Stimulated activated naive CD8-positive, alpha-beta T cell treated with anti-CD3 and anti-CD28 coated beads, Interleukin-15, amount 100 ng/mL, for 72 hours (primary cell): ENCODE measurements around the gene FBXW4.

Experiments
- ATAC-seq: fragments of 150-1000 bp; cut with Tn5 transposase; 2 replicates; pipeline ENCODE4 v1.10.0; 2021; ENCODE audit warnings: mild to moderate bottlenecking, moderate library complexity
- DNase-seq, 2 donors: peaks; one replicate each; pipeline ENCODE4 v3.0.0; 2021 to 2022
- H3K27ac Mint-ChIP-seq, 2 donors: one replicate each; pipeline ENCODE4 v1.8.0; 2022; ENCODE audit warnings: mild to moderate bottlenecking in 2 of 2, mixed read lengths in 2 of 2, moderate library complexity in 2 of 2
- H3K27me3 Mint-ChIP-seq: one replicate; pipeline ENCODE4 v1.8.0; 2022; ENCODE audit warnings: mixed read lengths
- H3K4me1 Mint-ChIP-seq: one replicate; pipeline ENCODE4 v1.8.0; 2022; ENCODE audit warnings: mild to moderate bottlenecking, mixed read lengths
- H3K4me3 Mint-ChIP-seq, 2 donors: one replicate each; pipeline ENCODE4 v1.8.0; 2022; ENCODE audit warnings: mild to moderate bottlenecking in 2 of 2, mixed read lengths in 2 of 2, moderate library complexity in 1 of 2
- H3K9me3 Mint-ChIP-seq, 2 donors: one replicate each; pipeline ENCODE4 v1.8.0; 2022; ENCODE audit warnings: mixed read lengths in 2 of 2

The FBXW4 gene

GRCh38 chr10:101619983-101620382, 75.0 kb downstream of the FBXW4 start:
- Mint-ChIP-seq H3K9me3 (no peaks in the 10 kb centered on the region), H3K4me3 (no peak overlapping the region), H3K4me1 (no peaks in the 10 kb centered on the region), H3K27ac (peak overlapping the region in 1 of 2 donors; percentile 9), H3K27me3 (no peaks in the 10 kb centered on the region)
- DNase-seq (no peak), ATAC-seq (no peak)

DNA sequence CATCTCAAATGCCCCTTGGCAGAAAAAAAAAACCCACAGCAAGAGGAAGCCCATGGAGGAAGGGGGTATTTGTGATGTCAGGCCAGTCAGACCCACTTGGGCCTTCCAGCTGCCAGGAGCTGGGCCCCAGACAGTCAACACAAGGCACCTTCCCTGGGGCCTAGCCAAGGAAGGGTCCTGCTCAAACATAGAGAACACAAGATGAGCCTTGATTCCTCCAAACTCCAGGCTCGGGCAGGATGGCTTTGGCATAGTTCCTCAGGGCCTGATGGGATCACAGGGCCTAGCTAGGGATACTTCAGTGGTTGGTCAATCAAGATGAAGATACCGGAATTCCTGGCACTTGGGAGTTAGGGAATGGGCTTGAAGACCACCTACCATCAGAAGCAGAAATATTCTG, 76.1 kb downstream of the FBXW4 start:
- no peaks in the 10 kb centered on the region for H3K9me3 Mint-ChIP-seq
- no peak overlapping the region for H3K4me3 Mint-ChIP-seq
- ATAC-seq, result no peak
- no peaks in the 10 kb centered on the region for H3K4me1 Mint-ChIP-seq
- no peak for DNase-seq
- H3K27ac Mint-ChIP-seq, result no peak overlapping the region
- no peaks in the 10 kb centered on the region for H3K27me3 Mint-ChIP-seq

- DNase-seq (no peak), ATAC-seq (no peak)
- Mint-ChIP-seq H3K4me3 (no peak overlapping the region), H3K9me3 (no peaks in the 10 kb centered on the region), H3K4me1 (no peaks in the 10 kb centered on the region), H3K27ac (peak overlapping the region in 1 of 2 donors; percentile 59), H3K27me3 (no peaks in the 10 kb centered on the region)
Measured at GRCh38 chr10:101617824-101618568, 77.0 kb downstream of the FBXW4 start.

DNA sequence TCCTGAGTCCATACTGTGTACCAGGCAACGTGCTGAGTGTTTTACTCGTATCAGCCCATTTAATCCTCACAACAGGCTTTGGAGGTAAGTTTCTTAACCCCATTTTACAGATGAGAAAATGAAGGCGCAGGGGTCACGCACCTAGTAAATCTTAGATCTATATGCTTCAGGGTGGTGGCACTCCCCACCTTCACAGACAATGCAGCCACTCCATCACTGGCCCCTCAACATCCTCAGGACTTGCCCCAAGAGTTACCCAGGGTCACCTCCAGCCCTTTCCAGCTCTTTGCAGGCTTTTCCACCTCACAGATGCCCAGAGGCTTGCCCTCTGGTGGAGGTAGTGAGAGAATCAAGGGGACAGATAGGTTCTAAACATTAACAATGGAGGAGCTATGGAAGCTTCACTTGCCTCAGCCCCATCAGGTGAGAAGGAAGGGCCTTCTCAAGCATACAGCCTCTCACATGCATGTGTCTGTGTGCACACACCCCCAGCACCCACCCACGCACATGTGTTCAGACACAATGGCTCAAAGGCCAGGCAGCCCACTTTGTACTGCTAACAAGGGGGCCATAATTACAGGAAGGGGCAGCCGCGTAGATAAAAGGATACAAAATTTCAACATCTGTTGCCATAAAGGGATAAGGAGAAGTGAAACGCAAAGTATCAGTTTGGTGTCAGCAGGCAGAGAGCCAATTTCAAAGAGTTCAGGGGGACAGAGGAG, 77.7 kb downstream of the FBXW4 start:
- Mint-ChIP-seq H3K9me3 (no peaks in the 10 kb centered on the region), H3K4me3 (no peak overlapping the region), H3K27me3 (no peaks in the 10 kb centered on the region), H3K27ac (peak overlapping the region in 1 of 2 donors; percentile 59), H3K4me1 (peaks cover under 1% of the 10 kb centered on the region)
- DNase-seq (no peak), ATAC-seq (no peak)

- no peak overlapping the region for H3K4me3 Mint-ChIP-seq
- DNase-seq (no peak), ATAC-seq (no peak)
- peaks cover 7% of the 10 kb centered on the region for H3K4me1 Mint-ChIP-seq
- H3K9me3 Mint-ChIP-seq, result no peaks in the 10 kb centered on the region
- H3K27ac Mint-ChIP-seq, result no peak overlapping the region
- no peaks in the 10 kb centered on the region for H3K27me3 Mint-ChIP-seq
Measured at GRCh38 chr10:101616415-101617101, 78.4 kb downstream of the FBXW4 start.

- H3K4me1 Mint-ChIP-seq, result peaks cover 10% of the 10 kb centered on the region
- no peaks in the 10 kb centered on the region for H3K27me3 Mint-ChIP-seq
- H3K4me3 Mint-ChIP-seq, result no peak overlapping the region
- DNase-seq, result no peak
- ATAC-seq, result no peak
- H3K9me3 Mint-ChIP-seq, result no peaks in the 10 kb centered on the region
- no peak overlapping the region for H3K27ac Mint-ChIP-seq
Measured at GRCh38 chr10:101615525-101616116, 79.3 kb downstream of the FBXW4 start.

DNA sequence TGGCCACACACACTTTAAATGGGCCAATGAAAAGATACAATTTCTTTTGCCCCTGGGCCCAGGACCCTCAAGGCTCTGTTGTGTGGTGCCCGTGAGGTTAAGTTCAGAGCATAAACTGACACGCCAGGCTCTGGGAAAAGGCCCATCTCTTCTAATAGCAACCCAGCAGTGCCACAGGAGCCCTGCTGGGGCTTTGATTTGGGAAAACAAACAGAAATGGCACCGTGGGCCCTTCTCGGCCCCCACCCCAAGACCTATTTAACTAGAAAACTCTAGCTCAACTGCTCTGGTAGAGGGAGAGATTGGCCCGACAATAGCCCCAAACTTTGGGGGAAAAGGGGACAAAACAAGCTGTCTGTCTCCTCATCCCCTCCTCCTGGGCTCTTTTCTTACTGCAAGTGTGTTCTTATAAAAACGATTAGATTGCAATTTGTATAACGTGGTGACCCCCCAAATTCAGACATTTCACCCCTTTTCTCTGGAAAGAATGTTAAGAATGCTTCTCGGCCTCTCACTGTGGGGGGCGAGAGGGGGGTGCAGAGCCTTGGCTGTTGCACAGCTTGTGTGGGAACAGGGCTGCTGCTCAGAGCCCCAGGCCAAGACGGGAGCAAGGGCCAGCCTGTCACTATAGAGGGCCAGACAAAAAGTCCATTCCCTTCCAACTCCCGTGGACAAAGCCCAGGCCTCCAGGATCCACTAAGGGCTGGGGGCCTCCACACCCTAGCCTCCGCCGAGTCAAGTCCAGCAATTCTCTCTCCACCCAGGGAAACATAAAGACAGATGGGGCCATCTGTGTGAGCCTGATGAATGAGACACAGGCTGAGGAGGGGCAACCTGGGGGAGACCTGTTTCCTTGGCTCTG, 80.1 kb downstream of the FBXW4 start:
- H3K9me3 Mint-ChIP-seq, result no peaks in the 10 kb centered on the region
- DNase-seq, result no peak
- H3K4me3 Mint-ChIP-seq, result no peak overlapping the region
- H3K27me3 Mint-ChIP-seq, result no peaks in the 10 kb centered on the region
- ATAC-seq, result no peak
- peaks cover 10% of the 10 kb centered on the region for H3K4me1 Mint-ChIP-seq
- H3K27ac Mint-ChIP-seq, result peak overlapping the region in 1 of 2 donors; percentile 28

- no peak for DNase-seq
- Mint-ChIP-seq H3K4me1 (peaks cover 10% of the 10 kb centered on the region), H3K9me3 (no peaks in the 10 kb centered on the region), H3K27ac (no peak overlapping the region), H3K27me3 (no peaks in the 10 kb centered on the region), H3K4me3 (no peak overlapping the region)
- ATAC-seq, result no peak
Measured at GRCh38 chr10:101613646-101614045, 81.3 kb downstream of the FBXW4 start.

DNA sequence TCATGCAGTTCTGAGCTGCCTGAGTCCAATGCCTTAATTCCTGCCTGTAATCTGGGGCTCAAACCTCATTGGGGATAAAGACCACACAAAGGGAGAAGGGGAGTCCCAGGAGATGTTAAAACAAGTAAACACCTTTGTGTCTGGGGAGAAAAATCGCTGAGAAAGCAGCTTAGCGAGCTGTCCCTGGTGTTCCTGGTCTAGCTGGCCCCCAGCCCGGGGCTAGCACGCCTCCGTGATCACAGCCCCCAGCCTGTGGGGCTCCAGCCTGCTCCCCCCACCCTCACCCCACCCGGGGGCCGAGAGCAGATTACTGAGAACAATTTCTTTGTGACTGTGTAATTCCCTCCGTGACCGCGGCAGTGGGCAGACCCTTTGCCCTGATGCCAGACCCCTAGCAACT, 82.1 kb downstream of the FBXW4 start:
- no peak overlapping the region for H3K27ac Mint-ChIP-seq
- peaks cover 10% of the 10 kb centered on the region for H3K4me1 Mint-ChIP-seq

DNA sequence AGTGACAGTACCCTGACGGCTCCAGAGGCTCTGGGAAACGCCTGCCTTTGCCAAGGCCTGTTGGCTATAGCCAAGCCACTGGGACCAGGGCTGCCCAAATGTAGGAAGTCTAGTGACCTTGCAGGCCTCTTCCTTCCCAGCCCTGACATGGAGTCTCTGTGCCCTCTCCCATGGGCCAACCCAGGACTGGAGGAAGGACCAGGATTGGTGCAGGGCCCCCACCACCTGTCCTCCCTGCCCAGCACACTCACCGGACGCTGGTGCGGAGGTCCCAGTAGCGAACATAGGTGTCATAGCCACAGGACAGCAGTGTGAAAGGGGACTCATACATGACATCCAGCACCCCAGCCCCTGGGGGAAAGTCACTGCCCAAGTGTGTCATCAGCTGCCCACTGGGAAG, 82.9 kb downstream of the FBXW4 start:
- H3K27ac Mint-ChIP-seq, result peak overlapping the region in 1 of 2 donors; percentile 89
- peaks cover 10% of the 10 kb centered on the region for H3K4me1 Mint-ChIP-seq
- ATAC-seq (no peak), DNase-seq (no peak)
- H3K4me3 Mint-ChIP-seq, result no peak overlapping the region
- H3K9me3 Mint-ChIP-seq, result no peaks in the 10 kb centered on the region
- no peaks in the 10 kb centered on the region for H3K27me3 Mint-ChIP-seq

More for the DNA sequence above, 82.1 kb downstream of the FBXW4 start:
- Mint-ChIP-seq H3K4me3 (no peak overlapping the region), H3K27me3 (no peaks in the 10 kb centered on the region), H3K9me3 (no peaks in the 10 kb centered on the region)
- no peak for ATAC-seq
- DNase-seq, result no peak

DNA sequence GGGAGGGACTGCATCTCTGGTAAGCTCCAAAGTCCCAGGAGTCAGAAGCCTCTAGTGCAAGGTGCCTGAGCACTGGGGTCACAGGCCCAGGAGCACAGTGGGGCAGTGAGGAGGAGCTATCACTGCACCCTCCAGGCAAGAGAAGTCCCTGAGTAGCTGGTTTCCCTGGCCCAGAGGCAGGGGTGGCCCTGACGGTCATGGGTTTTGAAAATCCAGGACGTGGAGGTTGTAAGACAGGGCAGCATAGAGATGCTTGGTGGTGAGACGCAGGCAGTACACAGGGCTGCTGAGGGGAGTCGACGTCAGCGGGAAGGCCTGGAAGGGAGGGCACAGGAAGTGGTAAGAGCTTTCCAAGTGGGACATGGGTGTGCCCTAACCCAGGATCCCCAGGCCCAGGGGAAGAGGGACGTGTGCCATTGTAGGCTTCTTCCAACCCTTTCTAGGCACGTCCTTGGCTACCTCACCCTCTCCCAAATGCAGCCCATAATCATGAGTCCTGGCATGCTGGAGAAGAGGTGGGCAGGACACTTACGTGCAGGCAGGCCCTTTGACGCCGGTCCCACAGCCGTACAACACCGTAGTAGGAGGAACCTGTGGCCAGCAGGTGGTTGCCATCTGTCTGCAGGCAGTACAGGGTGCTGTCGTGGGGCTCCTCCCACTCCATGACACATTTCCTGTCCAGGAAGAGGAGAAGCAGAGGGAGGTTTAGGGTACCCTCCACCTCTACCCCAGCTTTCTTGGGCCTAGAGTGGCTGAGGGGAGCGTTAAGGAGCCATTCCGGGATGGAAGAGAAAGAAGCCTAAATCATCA, 83.7 kb downstream of the FBXW4 start:
- Mint-ChIP-seq H3K4me1 (peaks cover 10% of the 10 kb centered on the region), H3K9me3 (no peaks in the 10 kb centered on the region), H3K27me3 (no peaks in the 10 kb centered on the region), H3K27ac (peak overlapping the region; percentile 62 to 89), H3K4me3 (no peak overlapping the region)
- no peak for DNase-seq
- peak; percentile 65 for ATAC-seq

DNA sequence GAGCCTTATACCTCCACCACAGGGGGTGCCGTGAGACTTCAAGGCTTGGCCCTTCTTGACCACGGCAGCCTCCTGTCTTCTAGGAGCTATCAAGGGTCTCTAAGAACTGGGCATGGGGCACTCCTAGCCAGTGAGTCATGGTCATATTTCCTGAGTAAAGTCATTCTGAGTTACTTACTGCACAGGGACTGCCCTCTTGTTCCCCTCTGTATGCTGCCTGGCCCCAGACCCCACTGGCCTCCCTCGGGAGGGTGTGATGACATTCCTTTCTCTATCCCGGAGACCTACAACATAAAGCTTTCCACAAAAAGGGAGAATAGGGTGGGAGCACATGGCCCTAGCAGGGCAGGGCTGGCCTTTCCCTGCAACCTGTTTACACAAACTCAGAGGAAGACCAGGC, 85.5 kb downstream of the FBXW4 start:
- DNase-seq, result no peak
- peak overlapping the region in 1 of 2 donors; percentile 86 for H3K27ac Mint-ChIP-seq
- H3K27me3 Mint-ChIP-seq, result no peaks in the 10 kb centered on the region
- peaks cover 10% of the 10 kb centered on the region for H3K4me1 Mint-ChIP-seq
- no peak overlapping the region for H3K4me3 Mint-ChIP-seq
- H3K9me3 Mint-ChIP-seq, result no peaks in the 10 kb centered on the region
- ATAC-seq, result no peak

GRCh38 chr10:101607124-101607523, 87.8 kb downstream of the FBXW4 start:
- no peaks in the 10 kb centered on the region for H3K27me3 Mint-ChIP-seq
- peaks cover 8% of the 10 kb centered on the region for H3K4me1 Mint-ChIP-seq
- no peak for ATAC-seq
- no peak overlapping the region for H3K4me3 Mint-ChIP-seq
- peak overlapping the region; percentile 65 to 82 for H3K27ac Mint-ChIP-seq
- no peaks in the 10 kb centered on the region for H3K9me3 Mint-ChIP-seq
- no peak for DNase-seq

DNA sequence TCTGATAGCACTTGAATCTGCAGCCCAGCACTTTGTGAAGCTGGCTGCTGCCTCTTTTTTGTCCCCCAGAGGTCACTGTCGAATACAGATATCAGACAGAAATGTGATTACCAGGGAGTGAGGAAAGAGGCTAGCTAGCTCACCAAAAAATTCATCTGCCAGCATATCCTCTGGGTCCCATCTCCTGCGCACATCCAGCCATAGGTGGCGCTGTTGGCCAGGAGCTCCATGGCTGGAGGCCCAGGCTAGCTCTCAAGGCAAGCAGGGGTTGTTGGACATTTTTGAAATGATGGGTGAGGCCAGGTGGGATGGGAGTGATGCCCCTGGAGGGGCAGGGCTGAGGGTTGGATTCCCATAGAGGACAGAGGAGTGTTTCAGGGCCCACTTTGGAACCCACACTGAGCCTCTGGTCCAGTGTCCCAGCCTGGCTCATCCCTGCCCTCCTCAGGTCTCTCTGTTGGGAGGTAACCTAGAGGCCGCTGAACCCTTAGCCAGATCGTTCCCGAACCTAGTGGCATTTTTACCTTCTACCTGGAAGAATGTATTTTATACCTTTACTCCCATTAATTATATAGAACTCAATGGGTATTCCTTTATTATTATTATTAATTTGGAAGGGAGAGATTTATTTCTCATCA, 92.1 kb downstream of the FBXW4 start:
- peak; percentile 78 to 82 for DNase-seq
- peak; percentile 96 for ATAC-seq
- Mint-ChIP-seq H3K4me3 (no peak overlapping the region), H3K9me3 (no peaks in the 10 kb centered on the region), H3K27me3 (no peaks in the 10 kb centered on the region), H3K27ac (peak overlapping the region in 1 of 2 donors; percentile 56), H3K4me1 (no peaks in the 10 kb centered on the region)
